ENCODE measurements around the gene PTPN21. TPM values are rescaled to one million over a fixed set of nuclear protein-coding genes. Genes with fewer than 3 reads are reported as not detected.

PTPN21 gene
- polyA plus RNA-seq (2012; ENCODE audit: low read depth, missing spikeins) = 0.42 TPM

DNA sequence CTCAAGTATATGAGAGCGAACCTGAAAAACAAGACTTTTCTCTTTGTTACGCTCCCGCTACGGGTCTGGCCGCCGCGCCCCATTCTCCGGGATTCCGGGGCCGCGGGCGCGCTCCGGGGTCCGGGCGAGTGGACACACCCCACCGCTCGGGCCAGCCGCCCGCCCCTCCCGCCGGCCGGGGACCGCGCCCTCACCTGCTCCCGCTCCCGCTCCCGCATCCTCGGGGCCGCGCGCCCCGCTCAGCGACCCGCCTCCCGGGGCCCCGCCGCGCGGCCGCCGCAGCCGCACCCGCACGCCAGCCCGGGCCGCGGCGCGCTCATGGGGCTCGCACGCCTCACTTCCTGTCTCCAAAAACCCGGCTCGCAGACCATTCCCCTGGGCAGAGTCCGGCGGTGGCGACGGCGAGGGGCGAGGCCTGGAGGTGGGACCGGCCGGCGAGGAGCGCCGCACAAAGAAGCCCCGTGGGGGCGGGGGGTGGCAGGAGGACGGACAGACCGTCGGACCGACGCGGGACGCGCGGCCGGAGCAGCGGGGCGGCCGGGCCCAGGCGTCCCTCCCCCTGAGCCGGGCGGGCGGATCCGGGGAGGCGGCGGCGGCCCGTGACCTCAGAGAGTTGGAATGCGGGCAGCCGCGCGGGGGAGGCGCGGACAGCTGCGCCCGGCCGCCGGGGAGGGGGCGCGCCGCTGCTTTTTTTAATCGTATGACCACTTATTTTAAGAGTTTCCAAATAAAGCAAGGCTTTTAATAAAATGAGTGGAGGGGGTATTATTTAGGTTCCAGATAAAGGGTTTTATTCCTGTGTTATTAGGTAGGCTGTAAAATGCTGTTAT lies at the start of gene PTPN21:
Gene PTPN21 (minus strand): TSS at position 551 of the 830 bp plus-strand sequence. CDS start 4,590 bp downstream, outside the sequence.
- DNase-seq (ENCODE audit: insufficient read length, low spot score) = peak; percentile 42
- TF ChIP-seq SPI1 (IDR thresholded peaks at IDR 0.05; ENCODE audit: low read depth, low read length) = no peak
- FAIRE-seq = no peak

DNA sequence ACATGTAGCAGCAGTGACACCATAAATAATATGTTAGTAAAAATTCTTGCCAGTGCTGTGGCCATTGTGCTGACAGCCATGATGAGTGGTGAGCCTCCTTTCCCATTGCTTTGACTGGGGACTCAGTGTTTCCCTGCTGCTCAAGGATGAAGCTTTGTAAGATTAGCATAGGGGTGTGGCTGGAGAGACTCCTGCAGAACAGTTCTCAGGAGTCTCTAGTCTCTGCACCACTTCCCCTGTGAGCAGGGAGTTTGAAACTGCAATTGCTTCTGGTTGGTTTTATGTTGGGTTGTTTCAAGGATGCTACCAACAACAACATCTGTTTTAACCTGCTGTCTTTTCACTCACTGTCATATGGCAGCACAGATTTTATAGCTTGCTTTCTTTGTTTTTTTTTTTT lies 49.4 kb upstream of the PTPN21 start:
- DNase-seq (ENCODE audit: insufficient read length, low spot score) = no peak
- no peak for FAIRE-seq
- TF ChIP-seq SPI1 (IDR thresholded peaks at IDR 0.05; ENCODE audit: low read depth, low read length) = peak; percentile 24; the same call in 1 of the 2 replicates
- TF ChIP-seq POU2F2 (IDR thresholded peaks at IDR 0.05; ENCODE audit: low read depth, low read length) = no peak

DNA sequence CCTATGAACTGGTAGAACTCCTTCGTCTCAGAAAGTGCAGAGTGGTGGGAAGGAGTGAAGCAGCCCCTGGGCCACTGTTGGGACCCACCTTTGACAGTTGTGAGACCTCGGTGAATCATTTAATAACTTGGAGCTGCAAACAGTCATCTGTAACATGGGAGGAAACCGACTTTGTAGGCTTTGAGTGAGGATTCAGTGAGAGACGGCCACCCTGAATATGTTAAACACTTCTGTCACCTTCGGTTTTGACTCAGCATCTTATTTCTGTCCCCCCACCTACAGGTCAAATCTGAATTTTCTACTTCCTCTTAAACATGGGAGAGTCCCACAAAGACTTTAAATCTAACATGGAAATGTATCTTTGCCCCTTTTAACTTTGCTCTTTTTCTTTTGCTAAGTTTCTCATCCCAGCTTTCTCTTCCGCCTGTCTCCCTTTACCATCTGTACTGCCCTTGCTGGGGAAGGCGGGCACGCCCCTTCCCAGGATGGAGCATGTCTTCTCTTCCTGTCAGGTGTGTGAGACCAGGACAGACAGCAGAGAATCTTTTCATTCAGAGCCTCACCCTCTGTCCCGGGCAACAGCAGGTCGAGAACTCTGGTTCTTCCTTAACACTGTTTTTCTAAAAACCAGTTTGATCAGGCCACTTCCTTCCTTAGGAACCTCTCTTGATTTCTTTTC lies 45.1 kb upstream of the PTPN21 start:
- peak; percentile 73 for TF ChIP-seq SPI1 (IDR thresholded peaks at IDR 0.05; ENCODE audit: low read depth, low read length)
- peak; percentile 93 for TF ChIP-seq POU2F2 (IDR thresholded peaks at IDR 0.05; ENCODE audit: low read depth, low read length)
- TF ChIP-seq TAF1 (IDR thresholded peaks at IDR 0.05; ENCODE audit: low read depth, low read length) = no peak; the same call in 1 of the 2 replicates
- peak; percentile 91 for FAIRE-seq
- peak; percentile 21 for DNase-seq (ENCODE audit: insufficient read length, low spot score)

DNA sequence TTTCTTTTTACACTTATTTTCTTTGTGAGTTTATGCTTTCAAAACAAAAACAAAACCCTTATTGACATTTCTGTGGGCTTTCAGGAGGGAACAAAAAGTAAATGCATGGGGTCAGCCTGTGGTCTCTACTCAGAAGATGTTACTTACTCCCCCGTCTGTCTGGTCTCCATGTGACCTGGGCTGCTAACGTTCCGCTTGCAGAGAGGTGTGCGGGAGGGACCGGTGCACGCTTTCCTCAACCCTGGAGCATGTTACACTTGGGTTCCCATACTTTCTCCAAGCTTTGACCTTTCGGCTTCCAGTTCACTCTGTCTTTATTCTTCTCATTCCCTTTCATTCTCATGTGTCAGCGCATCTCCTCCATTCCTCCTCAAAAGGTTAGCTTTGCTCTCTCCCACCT lies 44.5 kb upstream of the PTPN21 start:
- FAIRE-seq (no peak), DNase-seq (ENCODE audit: insufficient read length, low spot score) (no peak)
- TF ChIP-seq PAX5 (IDR thresholded peaks at IDR 0.05; ENCODE audit: insufficient read depth, low read length, severe bottlenecking) (no peak), TAF1 (IDR thresholded peaks at IDR 0.05; ENCODE audit: low read depth, low read length) (0 out of 2 replicates have a peak, but pooled peaks have one; percentile 16)

DNA sequence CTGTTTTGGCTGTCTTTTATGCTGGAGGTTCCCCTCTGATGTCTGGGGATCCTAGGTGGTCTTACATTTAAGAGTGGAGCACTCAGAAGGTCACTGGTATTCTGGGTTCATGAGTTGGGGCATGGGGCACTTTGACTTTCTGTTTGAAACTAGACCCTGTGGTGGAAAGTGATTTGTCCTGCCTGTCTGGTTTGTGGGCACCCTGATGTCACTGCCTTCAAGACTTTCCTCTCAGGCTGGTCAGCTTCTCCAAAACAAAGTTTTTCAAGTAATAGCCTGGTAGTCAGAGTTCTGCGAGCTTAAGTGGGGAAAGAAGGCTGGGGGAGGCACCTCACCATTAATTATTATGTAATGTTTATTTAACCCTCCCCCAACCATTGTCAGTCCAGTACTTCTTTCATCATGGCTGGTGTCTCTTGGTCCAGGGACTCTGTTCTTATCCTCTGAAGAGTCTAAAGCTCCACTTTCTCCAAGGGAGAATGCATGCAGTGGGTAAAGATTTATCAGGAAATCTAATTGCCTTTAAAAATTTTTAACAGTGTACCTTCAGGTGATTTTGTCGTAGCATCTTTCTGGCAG lies 43.4 kb upstream of the PTPN21 start:
- no peak for TF ChIP-seq TAF1 (IDR thresholded peaks at IDR 0.05; ENCODE audit: low read depth, low read length)
- no peak for TF ChIP-seq POU2F2 (IDR thresholded peaks at IDR 0.05; ENCODE audit: low read depth, low read length)
- TF ChIP-seq SPI1 (IDR thresholded peaks at IDR 0.05; ENCODE audit: low read depth, low read length) = no peak
- no peak for TF ChIP-seq PAX5 (IDR thresholded peaks at IDR 0.05; ENCODE audit: insufficient read depth, low read length, severe bottlenecking)
- no peak for TF ChIP-seq POLR2AphosphoS5 (IDR thresholded peaks at IDR 0.05; ENCODE audit: low read depth, low read length)
- no peak for TF ChIP-seq POLR2A (IDR thresholded peaks at IDR 0.05; ENCODE audit: low read depth, low read length)
- DNase-seq (ENCODE audit: insufficient read length, low spot score) = no peak
- FAIRE-seq = no peak

DNA sequence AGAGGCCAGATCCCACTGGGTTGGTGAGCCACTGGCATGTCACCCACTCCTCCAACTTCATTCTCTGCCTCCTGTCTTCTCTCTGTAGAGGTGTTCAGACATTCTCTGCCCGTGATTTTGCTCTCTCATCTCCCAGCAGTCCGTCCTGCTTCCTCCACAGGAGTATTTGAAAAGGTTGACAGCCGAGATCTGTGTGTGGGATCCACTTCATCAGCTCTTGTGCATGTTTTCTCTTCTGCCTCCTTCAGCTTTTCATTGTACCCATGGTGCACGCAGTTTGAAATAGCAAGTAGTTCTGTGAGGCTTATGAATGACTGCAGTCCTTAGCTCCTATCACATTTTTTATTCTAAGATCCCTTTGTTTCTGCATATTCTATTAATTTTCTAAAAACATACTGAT lies 42.8 kb upstream of the PTPN21 start:
- FAIRE-seq = no peak
- DNase-seq (ENCODE audit: insufficient read length, low spot score) = no peak
- TF ChIP-seq POLR2AphosphoS5 (IDR thresholded peaks at IDR 0.05; ENCODE audit: low read depth, low read length) = no peak
- no peak for TF ChIP-seq POLR2A (IDR thresholded peaks at IDR 0.05; ENCODE audit: low read depth, low read length)
- no peak for TF ChIP-seq POU2F2 (IDR thresholded peaks at IDR 0.05; ENCODE audit: low read depth, low read length)
- no peak for TF ChIP-seq TAF1 (IDR thresholded peaks at IDR 0.05; ENCODE audit: low read depth, low read length)
- no peak for TF ChIP-seq SPI1 (IDR thresholded peaks at IDR 0.05; ENCODE audit: low read depth, low read length)
- TF ChIP-seq PAX5 (IDR thresholded peaks at IDR 0.05; ENCODE audit: insufficient read depth, low read length, severe bottlenecking) = no peak

DNA sequence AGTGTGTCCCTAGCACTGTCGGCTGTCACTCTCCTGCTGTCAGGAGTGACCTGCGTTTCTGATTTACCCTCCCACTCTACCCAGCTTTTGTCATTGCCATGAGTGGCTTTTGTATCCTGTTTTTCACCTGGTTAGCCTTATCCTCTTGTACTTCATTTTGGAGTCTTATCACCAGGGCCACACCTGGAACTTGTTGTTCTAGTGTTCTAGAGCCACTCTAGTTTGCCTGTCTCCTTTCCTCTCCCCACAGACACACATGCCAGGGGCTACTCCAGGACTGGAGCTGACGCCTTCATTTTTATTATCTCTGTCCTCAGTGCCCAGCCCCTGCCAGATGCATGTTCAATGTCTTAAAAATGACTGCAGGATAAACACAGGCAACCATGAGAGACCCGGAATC lies 42.2 kb upstream of the PTPN21 start:
- FAIRE-seq (no peak), DNase-seq (ENCODE audit: insufficient read length, low spot score) (no peak)
- TF ChIP-seq POU2F2 (IDR thresholded peaks at IDR 0.05; ENCODE audit: low read depth, low read length) (no peak), POLR2A (IDR thresholded peaks at IDR 0.05; ENCODE audit: low read depth, low read length) (no peak), TAF1 (IDR thresholded peaks at IDR 0.05; ENCODE audit: low read depth, low read length) (no peak), SPI1 (IDR thresholded peaks at IDR 0.05; ENCODE audit: low read depth, low read length) (no peak), POLR2AphosphoS5 (IDR thresholded peaks at IDR 0.05; ENCODE audit: low read depth, low read length) (no peak), PAX5 (IDR thresholded peaks at IDR 0.05; ENCODE audit: insufficient read depth, low read length, severe bottlenecking) (no peak)

DNA sequence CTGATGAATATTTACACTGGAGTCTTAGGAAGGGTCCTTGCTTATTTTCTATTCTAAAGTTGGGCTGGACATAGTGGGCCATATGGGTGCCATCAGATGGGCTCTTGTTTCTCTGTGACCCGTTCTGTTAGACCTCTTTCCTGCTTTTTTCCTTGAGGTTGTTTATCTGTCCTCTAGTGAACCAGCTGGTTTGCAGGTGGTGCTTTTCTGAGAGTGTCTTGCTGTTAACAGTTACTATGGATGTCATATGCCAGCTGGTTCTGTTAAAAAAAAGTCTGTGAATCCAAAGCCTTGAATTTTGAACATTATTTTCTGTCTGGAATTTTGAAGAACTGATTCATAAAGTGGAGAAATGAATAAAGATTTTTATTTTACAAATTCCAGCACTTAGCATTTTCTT lies 37.2 kb upstream of the PTPN21 start:
- TF ChIP-seq SPI1 (IDR thresholded peaks at IDR 0.05; ENCODE audit: low read depth, low read length) = no peak
- TF ChIP-seq POLR2A (IDR thresholded peaks at IDR 0.05; ENCODE audit: low read depth, low read length) = no peak
- TF ChIP-seq PAX5 (IDR thresholded peaks at IDR 0.05; ENCODE audit: insufficient read depth, low read length, severe bottlenecking) = no peak
- TF ChIP-seq TAF1 (IDR thresholded peaks at IDR 0.05; ENCODE audit: low read depth, low read length) = no peak
- TF ChIP-seq POU2F2 (IDR thresholded peaks at IDR 0.05; ENCODE audit: low read depth, low read length) = no peak
- no peak for TF ChIP-seq POLR2AphosphoS5 (IDR thresholded peaks at IDR 0.05; ENCODE audit: low read depth, low read length)
- no peak for DNase-seq (ENCODE audit: insufficient read length, low spot score)
- FAIRE-seq = no peak

DNA sequence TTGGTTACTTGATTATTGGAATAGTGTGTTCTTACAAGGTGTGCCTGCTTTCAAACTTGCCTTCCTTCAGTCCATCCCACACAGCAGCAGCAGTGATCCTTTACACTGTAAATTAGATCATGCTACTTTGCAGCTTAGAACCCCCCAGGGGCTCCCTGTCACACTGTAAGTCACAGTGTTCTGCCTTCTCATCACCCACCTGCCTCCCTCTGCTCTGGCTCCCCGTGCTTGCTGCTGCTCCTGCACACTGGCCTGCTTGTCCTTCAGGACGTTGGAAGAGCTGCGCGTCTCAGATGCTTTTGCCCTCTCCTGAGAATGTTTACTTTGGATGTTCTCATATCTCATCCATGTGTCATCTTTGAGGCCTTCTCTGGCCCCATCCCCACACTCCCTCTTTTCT lies 35.4 kb upstream of the PTPN21 start:
- TF ChIP-seq SPI1 (IDR thresholded peaks at IDR 0.05; ENCODE audit: low read depth, low read length) = no peak
- no peak for TF ChIP-seq PAX5 (IDR thresholded peaks at IDR 0.05; ENCODE audit: insufficient read depth, low read length, severe bottlenecking)
- TF ChIP-seq POU2F2 (IDR thresholded peaks at IDR 0.05; ENCODE audit: low read depth, low read length) = no peak
- no peak for TF ChIP-seq POLR2A (IDR thresholded peaks at IDR 0.05; ENCODE audit: low read depth, low read length)
- no peak for TF ChIP-seq TAF1 (IDR thresholded peaks at IDR 0.05; ENCODE audit: low read depth, low read length)
- TF ChIP-seq POLR2AphosphoS5 (IDR thresholded peaks at IDR 0.05; ENCODE audit: low read depth, low read length) = no peak
- FAIRE-seq (no peak), DNase-seq (ENCODE audit: insufficient read length, low spot score) (no peak)

DNA sequence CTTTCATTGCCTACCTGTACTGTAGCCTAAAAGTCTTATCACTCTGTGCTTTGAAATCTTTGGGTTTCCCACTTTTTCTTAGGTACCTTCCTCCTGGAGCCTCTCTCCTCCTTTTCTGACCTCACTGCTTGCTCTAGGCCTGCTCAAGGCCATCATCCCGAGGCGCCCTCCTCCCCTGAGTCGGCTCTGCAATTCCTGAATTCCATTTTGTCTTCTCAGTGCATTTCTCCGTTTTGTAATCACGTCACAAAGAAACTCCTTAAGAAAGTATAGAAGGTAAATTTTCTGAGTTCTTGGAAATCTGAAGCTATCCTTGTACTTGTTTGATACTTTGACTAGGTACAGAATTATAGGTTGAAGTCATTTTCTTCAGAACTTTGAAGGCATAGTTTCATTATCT lies 33.3 kb upstream of the PTPN21 start:
- TF ChIP-seq TAF1 (IDR thresholded peaks at IDR 0.05; ENCODE audit: low read depth, low read length) = no peak
- no peak for TF ChIP-seq POLR2AphosphoS5 (IDR thresholded peaks at IDR 0.05; ENCODE audit: low read depth, low read length)
- TF ChIP-seq POU2F2 (IDR thresholded peaks at IDR 0.05; ENCODE audit: low read depth, low read length) = no peak
- TF ChIP-seq SPI1 (IDR thresholded peaks at IDR 0.05; ENCODE audit: low read depth, low read length) = no peak
- TF ChIP-seq PAX5 (IDR thresholded peaks at IDR 0.05; ENCODE audit: insufficient read depth, low read length, severe bottlenecking) = no peak
- TF ChIP-seq POLR2A (IDR thresholded peaks at IDR 0.05; ENCODE audit: low read depth, low read length) = no peak
- FAIRE-seq = no peak
- no peak for DNase-seq (ENCODE audit: insufficient read length, low spot score)
